Neural cell (in vitro differentiated cells): ENCODE results near the gene PPP3CA.

ENCODE experiments used
- CTCF ChIP-seq: fragments of 450-650 bp; IDR thresholded peaks from 2 replicates; pipeline ENCODE4 v1.5.1; 2014; ENCODE audit warnings: antibody characterized with exemption, mild to moderate bottlenecking, moderate library complexity; ENCODE audit not compliant: poor library complexity, severe bottlenecking
- EP300 ChIP-seq: fragments of 450-650 bp; conservative IDR thresholded peaks from 2 replicates; pipeline ENCODE4 v1.6.1; 2014; ENCODE audit warnings: antibody characterized with exemption, mild to moderate bottlenecking, moderate library complexity; ENCODE audit not compliant: poor library complexity, severe bottlenecking
- EZH2 ChIP-seq: fragments of 200-600, 300-800 bp; shearing (Covaris generic), sonication (generic); IDR thresholded peaks from 2 replicates; pipeline ENCODE4 v1.6.1; 2014; ENCODE audit warnings: antibody characterized with exemption, low read length, borderline replicate concordance, mild to moderate bottlenecking; ENCODE audit not compliant: insufficient read depth, poor library complexity, severe bottlenecking
- MXI1 ChIP-seq: fragments of 450-650 bp; conservative IDR thresholded peaks from 2 replicates; pipeline ENCODE4 v1.6.1; 2014; ENCODE audit warnings: antibody characterized with exemption, mild to moderate bottlenecking; ENCODE audit not compliant: poor library complexity, severe bottlenecking
- POLR2AphosphoS5 ChIP-seq: IDR thresholded peaks from 2 replicates; pipeline ENCODE4 v1.6.1; 2012
- RAD21 ChIP-seq: fragments of 450-650 bp; conservative IDR thresholded peaks from 2 replicates; pipeline ENCODE4 v1.6.1; 2014; ENCODE audit warnings: antibody characterized with exemption, mild to moderate bottlenecking, moderate library complexity
- TAF1 ChIP-seq: IDR thresholded peaks from 2 replicates; pipeline ENCODE4 v1.6.1; 2012; ENCODE audit warnings: low read depth

- TF ChIP-seq EZH2 (no peak), CTCF (no peak), POLR2AphosphoS5 (no peak), MXI1 (no peak), RAD21 (no peak), EP300 (no peak), TAF1 (no peak)
Observed at GRCh38 chr4:101218894-101219293, 128.4 kb downstream of the PPP3CA start.
